PFSK-1 (cell line): Measurements from ENCODE around the gene TMEM138.

Experiments used
- POLR2AphosphoS5 ChIP-seq: IDR thresholded peaks from 2 replicates; pipeline ENCODE4 v1.6.1; 2012; ENCODE audit warnings: low read depth, mild to moderate bottlenecking, control low read depth, low read length, moderate library complexity
- REST ChIP-seq, 2 experiments: IDR thresholded peaks; 2 replicates each; pipeline versions ENCODE4 v1.6.1 to v1.8.0; 2011 to 2012; ENCODE audit warnings: low read depth in 2 of 2, low read length in 2 of 2, control low read depth in 1 of 2, inconsistent platforms in 1 of 2, mild to moderate bottlenecking in 1 of 2, moderate library complexity in 1 of 2; ENCODE audit not compliant: insufficient read depth in 1 of 2
- TAF1 ChIP-seq: IDR thresholded peaks from 2 replicates; pipeline ENCODE4 v1.6.1; 2012; ENCODE audit warnings: low read length, control low read depth, borderline replicate concordance; ENCODE audit not compliant: insufficient read depth

GRCh38 chr11:61401173-61401572, 39.0 kb downstream of the TMEM138 start:
- TF ChIP-seq REST (IDR thresholded peaks at IDR 0.05; ENCODE audit: insufficient read depth in 1 of 2, low read depth in 2 of 2, low read length in 2 of 2) (no peak), TAF1 (no peak), POLR2AphosphoS5 (no peak; the same call in 1 of the 2 replicates)
